Ovary (tissue), 3 donors: ENCODE data around the gene HLA-DOB.

Source experiments
- EP300 ChIP-seq: sonication (generic); formaldehyde crosslinking; IDR thresholded peaks from one replicate; pipeline ENCODE4 v1.6.1; 2017; ENCODE audit warnings: antibody characterized with exemption
- POLR2A ChIP-seq: fragments of 450-650 bp; IDR thresholded peaks from one replicate; pipeline ENCODE4 v1.6.1; 2017; ENCODE audit warnings: antibody characterized with exemption, mild to moderate bottlenecking, moderate library complexity
- TF ChIP-seq, protein P1 (sequence below), 3 donors: fragments of 450-650 bp in 2 of 3; fragments of 200-600 bp in 1 of 3; IDR thresholded peaks; one replicate each; pipeline versions ENCODE4 v1.5.1 to v1.8.0; 2016 to 2022; ENCODE audit warnings: antibody characterized with exemption in 3 of 3, mild to moderate bottlenecking in 1 of 3
- donor health status: DM: no; HTN: no; CAD: no.

DNA sequence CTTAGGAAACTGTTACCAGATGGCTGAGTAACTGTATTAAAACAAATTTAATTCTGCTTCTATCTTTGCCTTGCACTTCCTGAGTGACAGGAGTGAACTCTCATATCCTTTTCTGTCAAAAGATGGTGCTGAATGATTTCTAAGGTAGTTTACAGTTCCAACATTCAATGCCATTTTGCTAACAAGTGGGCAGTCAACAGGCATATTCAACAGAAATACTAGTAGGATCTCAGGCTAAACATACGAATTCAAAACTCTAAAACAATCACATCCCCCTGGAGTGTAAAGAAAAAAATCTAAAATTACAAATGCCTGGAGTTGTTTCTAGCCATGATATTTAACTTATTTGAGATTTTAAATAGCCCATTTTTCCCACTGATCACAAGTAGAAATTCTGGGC is 43.9 kb upstream of the HLA-DOB start:
- TF ChIP-seq POLR2A (no peak), EP300 (no peak)
- TF ChIP-seq, protein P1, sequence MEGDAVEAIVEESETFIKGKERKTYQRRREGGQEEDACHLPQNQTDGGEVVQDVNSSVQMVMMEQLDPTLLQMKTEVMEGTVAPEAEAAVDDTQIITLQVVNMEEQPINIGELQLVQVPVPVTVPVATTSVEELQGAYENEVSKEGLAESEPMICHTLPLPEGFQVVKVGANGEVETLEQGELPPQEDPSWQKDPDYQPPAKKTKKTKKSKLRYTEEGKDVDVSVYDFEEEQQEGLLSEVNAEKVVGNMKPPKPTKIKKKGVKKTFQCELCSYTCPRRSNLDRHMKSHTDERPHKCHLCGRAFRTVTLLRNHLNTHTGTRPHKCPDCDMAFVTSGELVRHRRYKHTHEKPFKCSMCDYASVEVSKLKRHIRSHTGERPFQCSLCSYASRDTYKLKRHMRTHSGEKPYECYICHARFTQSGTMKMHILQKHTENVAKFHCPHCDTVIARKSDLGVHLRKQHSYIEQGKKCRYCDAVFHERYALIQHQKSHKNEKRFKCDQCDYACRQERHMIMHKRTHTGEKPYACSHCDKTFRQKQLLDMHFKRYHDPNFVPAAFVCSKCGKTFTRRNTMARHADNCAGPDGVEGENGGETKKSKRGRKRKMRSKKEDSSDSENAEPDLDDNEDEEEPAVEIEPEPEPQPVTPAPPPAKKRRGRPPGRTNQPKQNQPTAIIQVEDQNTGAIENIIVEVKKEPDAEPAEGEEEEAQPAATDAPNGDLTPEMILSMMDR (IDR thresholded peaks at IDR 0.05), result no peak
